Activated T-cell treated with anti-CD3 and anti-CD28 coated beads, Interleukin-2, amount 50 U/mL, for 1 hour (primary cell): ENCODE data around the gene CDCA3.

Experiments used
- DNase-seq: peaks from one replicate; pipeline ENCODE4 v3.0.0-alpha.2; 2020

Gene CDCA3

DNA sequence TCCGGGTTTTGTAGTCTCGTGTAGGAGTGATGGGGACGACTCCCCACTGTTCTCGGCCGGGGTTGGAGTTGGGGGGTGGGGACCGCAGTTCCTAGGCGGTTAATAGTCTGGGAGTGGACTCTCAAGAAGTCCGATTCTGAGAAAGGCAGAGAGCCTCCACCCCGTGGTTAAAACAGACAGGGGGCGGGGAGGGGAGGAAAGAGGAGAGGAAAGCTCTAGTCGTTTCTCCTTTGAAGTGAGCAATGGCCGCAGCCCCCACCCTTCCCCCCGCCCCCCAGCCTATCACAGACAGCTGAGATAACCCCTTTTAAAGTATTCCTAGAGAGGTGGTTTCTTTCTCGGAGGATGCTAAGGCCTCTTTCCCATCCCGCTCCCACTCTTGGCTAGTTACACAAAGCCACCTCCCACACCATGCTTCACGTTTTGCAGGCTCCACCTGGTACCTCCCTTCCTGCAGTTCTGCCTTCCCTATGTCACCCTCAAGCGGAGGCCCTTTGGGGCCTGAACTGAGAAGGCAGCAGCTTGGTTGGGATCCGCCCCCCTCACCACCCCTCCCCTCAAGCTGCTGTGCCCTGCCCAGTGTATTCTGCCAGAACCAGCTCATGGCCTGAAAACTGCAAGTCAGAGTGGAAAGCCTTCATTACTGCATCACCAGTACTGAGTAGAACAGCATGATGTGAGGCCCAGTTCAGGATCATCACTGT is 1.7 kb upstream of the CDCA3 start:
- peak; percentile 60 for DNase-seq

DNA sequence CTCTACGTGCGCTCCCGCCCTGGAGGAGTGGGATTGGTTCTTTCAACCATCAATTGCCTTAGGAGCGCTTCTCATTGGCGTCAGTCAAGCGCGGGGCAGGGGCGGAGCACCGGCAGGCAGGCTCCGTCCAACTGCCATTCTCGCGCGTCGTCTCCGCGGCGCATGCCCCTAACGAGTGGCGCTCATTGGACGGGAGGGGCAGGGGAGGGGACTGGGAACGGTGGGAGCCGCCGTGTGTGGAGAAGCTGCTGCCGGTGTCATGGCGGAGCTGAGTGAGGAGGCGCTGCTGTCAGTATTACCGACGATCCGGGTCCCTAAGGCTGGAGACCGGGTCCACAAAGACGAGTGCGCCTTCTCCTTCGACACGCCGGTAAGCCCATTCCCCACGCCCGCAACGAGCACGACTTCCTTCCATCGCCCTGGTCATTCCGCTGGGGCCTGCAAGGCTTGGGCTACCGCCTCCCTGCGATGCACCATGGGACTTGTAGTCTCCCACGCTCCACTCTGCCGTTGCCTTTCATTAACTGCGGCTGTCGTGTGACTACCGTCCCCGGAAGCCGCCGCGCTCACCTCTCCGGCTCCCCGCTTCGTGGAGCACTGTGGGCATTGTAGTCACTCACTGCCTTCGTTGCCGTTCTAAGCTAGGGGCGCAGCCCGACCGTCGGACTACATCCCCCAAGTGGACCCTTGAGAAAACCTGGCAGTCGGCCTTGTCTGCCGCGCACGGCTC is 1.0 kb upstream of the CDCA3 start, which contains the start of gene USP5:
USP5 (plus strand) TSS at position 230 of the 730 bp plus-strand sequence; CDS start at position 260, 30 bp downstream.
- peak; percentile 95 for DNase-seq

DNA sequence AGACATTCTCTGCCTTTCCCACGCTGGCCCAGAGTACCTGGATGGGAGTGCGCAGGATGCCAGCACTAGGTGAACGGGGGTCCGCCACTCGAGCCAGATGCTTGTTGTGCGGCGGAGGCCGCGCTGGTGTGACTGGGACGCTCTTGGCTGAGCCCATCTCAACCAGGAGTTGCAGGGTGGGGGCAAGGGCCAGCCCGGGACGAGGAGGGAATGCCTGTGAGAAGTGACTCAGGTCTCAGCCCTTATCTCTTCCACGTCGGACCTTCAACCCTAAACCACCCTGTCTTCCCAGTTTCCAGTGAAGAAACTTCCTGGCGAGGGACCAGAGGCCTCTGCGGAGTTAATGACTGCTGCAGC is 312 bp downstream of the CDCA3 start:
- no peak for DNase-seq

DNA sequence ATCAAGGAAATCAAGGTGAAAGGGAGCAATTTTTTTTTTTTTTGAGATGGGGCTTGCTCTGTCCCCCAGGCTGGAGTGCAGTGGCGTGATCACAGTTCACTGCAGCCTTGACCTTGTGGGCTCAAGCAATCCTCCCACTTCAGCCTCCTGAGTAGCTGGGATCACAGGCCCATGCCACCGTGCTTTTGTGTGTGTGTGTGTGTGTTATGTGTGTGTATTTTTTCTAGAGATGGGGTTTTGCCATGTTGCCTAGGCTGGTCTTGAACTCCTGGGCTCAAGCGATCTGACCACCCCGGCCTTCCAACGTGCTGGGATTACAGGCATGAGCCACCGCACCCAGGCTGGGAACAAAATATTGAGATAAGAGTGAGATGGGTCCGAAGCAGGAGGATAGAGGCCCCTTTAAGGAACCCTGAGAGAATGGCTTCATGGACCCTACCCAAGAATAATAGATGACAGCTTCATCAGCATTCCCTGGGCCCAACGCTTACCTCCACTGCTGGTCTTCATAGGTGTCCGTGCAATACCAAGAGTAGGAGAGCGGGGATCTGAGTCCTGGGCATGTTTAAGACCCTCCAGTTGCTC is 1.0 kb downstream of the CDCA3 start:
- no peak for DNase-seq

DNA sequence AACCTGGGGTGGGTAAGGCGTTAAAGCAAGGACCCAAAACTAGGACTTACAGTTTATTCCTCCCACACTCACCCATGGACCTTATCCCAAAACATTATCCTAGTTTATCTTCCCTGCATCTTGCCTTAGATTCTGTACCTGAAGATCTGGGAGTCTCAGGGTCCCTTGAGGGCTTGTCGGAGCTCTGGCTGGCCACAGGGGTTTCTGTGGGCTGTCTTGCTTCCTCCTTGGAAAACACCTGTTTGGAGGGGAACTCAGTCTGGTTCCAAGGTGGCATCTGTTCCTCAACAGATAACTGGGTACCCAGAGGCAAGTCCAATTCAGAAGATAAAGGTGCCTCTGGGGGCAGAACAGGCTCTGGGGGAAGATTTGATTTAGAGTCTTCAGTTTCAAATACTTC is 1.7 kb downstream of the CDCA3 start:
- DNase-seq: no peak

DNA sequence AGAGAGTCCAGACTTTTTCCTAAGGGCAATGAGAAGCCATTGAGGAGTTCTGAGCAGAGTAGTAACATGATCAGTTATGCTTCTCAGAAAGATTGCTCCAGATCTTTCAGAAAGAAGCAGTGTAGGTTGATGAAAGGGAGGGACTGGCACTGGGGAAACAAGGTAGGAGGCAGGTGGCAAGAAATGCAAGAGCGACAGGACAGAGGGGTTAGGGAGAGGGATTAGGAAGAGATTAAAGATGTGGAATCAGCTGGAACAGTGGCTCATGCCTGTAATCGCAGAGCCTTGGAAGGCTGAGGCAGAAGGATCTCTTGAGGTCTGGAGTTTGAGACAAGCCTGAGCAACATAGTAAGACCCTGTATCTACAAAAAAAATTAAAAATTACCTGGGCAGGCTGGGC is 3.4 kb downstream of the CDCA3 start:
- no peak for DNase-seq

DNA sequence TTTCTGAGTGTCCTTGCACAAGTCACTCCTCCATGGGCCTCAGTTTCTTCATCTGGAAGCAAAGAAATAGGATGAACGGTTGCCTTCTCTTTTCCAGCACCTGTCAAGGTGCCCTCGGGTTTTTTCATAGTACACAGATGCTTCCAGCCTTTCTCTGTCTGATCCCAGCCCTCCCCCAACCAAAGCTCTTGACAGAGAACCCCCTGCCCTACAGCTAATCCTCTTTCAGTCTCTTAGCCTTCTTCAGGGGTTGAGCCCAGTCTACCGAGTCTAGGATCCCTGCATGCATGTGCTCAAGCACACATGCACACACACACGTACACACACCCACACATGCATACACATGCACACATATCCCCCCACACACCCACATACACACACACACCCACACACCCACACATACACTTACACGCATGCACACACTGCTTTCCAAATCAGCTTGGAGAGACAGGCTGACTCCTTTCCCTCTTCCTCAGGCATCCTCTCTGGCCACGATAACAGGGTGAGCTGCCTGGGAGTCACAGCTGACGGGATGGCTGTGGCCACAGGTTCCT is 4.7 kb downstream of the CDCA3 start:
- no peak for DNase-seq

DNA sequence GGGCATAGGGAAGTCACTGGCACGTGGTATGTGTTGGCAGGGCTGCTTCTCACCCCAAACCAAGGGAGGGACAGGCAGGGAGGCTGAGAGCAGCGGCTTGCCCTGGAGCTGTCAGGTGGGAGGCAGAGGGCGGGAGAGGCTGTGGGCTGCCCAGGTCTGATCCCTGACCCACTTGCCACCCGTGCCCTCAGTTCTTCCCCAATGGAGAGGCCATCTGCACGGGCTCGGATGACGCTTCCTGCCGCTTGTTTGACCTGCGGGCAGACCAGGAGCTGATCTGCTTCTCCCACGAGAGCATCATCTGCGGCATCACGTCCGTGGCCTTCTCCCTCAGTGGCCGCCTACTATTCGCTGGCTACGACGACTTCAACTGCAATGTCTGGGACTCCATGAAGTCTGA is 5.7 kb downstream of the CDCA3 start:
- DNase-seq: no peak

DNA sequence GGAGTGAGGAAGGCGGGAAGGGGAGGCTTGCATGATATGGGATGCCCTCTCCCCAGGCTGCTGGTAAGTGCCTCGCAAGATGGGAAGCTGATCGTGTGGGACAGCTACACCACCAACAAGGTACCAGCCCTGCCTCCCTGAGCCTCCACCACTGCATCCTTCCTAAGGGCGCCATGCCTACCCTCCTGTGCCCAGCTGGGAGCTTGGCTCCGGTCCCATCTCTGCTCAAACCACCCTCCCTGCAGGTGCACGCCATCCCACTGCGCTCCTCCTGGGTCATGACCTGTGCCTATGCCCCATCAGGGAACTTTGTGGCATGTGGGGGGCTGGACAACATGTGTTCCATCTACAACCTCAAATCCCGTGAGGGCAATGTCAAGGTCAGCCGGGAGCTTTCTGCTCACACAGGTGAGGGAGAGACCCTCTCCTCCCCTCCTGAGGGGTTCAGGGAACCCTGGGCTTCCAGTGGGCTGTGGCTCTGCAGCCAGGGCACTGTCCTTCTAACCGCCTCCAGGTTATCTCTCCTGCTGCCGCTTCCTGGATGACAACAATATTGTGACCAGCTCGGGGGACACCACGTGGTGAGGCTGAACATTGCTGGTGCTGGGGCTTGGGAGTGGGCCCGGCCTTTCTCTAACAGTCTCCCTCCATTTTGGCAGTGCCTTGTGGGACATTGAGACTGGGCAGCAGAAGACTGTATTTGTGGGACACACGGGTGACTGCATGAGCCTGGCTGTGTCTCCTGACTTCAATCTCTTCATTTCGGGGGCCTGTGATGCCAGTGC is 7.8 kb downstream of the CDCA3 start:
- DNase-seq: no peak

DNA sequence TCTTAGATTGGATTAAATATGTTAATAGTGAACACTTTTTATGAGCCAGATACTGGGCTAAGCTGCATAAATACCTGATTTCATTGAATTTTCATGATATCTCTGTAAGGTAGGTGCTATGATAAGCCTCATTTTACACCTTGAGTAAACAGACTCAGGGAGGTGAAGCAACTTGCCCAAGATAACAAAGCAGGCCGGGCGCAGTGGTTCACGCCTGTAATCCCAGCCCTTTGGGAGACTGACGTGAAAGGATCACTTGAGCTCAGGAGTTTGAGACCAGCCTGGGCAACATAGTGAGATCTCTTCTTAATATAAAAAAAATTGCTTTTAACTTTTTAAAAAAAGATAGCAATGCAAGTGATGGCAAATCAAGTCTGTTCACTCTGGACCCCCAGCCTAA is 9.0 kb downstream of the CDCA3 start:
- DNase-seq: no peak

DNA sequence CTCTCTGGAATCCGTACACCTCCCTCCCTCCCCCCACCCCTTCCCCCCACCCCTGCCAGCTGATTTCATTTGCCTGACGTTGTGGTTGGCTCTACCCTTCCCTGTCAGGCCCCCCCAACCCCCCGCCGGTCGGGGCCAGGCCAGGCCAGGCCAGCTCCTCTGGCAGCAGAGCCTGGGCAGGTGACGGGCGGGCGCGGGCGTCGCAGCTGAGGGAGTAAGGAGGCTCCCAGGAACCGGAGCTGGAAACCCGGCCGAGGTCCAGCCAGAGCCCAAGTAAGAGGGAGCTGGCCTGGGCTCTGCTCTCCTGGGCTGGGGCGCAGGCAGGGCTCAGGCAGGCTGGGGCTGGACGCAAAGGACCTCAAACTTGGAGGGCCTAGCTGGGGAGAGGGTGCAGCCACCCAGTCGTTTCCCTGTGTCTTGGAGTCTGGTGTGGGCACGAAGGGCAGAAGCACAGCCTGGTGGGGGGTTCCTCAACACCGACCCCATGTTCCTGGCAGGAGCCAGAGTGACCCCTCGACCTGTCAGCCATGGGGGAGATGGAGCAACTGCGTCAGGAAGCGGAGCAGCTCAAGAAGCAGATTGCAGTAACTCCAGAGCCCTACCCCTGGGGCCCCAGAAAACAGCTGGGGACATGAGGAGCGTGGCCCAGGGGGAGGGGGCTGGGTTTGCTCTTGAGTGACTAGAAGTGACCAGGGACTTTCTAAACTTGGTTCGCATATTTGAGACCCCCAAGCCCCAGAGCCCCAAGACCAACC is 10.1 kb downstream of the CDCA3 start, which contains the start of gene GNB3:
GNB3 (plus strand) TSS at position 165 of the 755 bp plus-strand sequence; CDS start at position 528, 363 bp downstream.
- no peak for DNase-seq

DNA sequence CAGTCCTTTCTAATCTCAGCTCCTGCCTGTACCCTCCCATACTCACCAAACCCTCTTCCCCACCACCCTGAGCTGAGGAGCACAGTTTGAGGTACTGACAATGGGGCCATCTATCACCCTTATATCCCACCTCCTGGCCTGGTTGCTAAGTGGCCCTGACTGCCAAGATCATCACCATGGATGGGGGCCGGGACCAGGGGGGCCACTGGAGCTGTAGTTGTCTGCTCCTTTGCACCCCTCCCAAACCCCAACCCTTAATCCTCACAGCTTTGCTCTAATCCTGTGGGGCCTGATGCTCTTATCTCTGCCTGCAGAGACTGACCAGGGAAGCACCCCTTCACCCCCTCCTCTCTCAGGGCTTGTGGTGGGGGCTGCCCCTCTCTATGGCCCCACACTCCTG is 10.8 kb downstream of the CDCA3 start:
- no peak for DNase-seq

DNA sequence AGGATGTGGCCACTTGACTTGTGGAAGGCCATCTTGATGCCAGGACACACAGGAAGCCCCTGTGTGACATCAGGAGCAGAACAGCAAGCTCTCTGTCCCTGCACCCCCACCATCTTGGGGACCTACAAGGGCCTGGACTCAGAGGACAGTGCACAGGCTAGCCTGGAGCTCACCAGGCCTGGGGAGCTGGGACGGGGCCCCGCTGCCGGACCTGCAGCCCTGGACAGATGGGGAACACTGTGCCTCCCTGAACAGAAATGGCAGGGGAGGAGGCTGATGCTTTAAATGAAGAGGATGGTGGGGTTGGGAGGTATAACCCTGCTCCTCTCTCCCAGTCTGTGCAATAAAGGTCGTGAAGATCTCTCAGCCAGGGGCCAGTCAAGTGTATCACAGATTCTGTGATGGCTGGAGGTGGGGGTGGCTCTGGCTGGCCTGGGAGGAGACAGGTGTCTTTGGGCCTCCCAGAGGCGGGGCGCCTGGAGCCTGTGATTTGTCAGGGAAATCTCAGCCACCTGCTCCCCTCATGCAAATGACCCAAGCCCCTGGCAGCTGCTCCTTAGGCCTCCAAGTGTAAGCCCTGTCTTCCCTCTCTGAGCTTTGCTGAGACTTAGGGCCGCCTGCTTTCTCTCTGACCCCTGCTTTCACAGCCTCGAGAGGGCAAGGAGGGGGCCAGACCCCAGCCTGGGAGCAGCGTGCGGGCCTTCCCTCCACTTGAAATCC is 11.4 kb downstream of the CDCA3 start:
- DNase-seq: no peak

DNA sequence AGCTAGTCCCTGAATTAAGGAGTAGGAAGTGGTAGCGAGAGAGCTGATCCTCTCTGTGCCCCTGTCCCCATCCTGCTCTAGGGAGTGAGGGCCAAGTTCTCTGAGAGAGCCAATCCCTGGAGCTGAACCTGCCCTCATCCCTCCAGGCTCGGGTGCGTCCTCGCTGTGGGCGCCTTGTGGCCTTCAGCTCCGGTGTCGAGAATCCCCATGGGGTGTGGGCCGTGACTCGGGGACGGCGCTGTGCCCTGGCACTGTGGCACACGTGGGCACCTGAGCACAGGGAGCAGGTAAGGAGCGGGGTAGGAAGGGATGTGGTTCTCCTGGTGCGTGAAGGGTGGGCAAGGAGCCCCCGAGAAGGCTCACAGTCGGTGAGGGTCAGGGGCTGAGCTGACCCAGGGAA is 12.2 kb downstream of the CDCA3 start:
- no peak for DNase-seq

DNA sequence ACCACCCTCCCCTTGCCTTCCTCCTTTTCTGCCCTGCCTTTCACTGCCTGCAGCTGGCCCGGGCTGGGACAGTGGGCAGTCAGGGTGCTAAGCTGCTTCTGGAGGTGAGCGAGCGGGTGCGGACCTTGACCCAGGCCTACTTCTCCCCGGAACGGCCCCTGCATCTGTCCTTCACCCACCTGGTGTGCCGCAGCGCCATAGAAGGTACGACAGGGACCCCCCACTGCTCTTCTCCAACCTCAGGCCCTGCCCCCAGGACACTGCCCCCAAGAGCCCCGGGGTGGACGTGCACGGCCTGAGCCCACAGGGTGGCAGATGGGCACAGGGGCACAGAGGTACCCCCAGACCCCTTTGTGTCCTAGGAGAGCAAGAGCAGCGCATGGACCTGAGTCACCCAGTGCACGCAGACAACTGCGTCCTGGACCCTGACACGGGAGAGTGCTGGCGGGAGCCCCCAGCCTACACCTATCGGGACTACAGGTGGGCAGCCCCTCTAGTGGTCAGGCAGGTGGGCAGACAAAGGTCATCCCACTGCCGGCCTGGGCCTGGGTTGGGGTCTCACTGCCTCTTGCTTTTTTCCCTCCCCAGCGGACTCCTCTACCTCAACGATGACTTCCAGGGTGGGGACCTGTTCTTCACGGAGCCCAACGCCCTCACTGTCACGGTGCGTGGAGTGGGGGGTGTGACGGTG is 13.6 kb downstream of the CDCA3 start:
- no peak for DNase-seq

DNA sequence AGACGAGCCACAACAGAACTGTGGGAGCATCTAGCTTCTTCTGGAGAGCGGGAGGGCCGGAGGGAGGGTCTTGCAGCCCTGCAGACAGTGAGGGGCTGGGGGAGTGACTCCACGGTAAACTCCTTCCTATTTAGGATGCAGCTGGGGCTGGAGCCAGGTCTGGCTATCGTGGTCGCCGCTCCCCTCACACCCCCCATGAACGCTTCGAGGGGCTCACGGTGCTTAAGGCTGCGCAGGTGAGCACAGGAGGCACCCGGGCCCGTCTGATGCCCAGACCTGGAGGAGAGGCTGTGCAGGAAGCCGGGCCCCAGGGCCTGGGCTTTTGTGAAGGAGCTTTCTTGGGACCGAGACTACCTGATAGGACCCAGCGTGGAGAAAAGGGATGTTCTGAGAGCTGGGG is 14.2 kb downstream of the CDCA3 start:
- no peak for DNase-seq

DNA sequence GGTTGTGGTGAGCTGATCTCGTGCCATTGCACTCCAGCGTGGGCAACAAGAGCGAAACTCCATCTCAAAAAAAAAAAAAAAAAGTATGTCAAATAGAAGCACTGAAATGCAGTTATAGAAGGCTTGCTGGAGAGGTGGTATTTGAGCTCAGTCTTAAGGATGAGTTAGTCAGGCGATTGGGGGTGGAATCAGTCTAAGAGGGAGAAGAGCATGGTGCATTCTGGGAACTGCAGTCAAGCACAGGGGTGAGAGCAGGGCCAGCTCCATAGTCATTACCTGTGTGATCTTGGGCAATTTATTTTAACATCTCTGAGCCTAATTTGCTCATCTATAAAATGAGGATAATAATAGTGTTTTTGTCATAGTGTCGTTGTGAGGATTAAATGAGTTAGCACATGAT is 16.2 kb downstream of the CDCA3 start:
- no peak for DNase-seq

DNA sequence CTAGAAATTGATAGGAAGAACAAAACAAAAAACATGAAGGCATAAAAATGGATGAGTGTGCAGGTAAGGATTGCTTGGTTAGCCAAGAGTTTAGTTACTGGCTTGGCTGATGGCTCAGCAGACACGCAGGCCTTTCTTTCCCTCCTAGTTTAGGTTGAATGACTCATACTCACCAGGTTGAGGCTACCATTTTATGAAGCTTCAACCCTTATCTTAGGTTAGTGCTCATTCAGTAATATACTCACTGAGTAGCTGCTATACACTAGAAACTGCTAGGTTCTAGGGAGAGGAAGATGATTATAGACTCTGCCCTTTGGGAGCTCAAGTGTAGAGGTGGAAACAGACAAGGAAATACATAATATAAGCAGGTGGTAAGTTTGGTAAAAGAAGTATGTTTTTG is 16.8 kb downstream of the CDCA3 start:
- DNase-seq: no peak

DNA sequence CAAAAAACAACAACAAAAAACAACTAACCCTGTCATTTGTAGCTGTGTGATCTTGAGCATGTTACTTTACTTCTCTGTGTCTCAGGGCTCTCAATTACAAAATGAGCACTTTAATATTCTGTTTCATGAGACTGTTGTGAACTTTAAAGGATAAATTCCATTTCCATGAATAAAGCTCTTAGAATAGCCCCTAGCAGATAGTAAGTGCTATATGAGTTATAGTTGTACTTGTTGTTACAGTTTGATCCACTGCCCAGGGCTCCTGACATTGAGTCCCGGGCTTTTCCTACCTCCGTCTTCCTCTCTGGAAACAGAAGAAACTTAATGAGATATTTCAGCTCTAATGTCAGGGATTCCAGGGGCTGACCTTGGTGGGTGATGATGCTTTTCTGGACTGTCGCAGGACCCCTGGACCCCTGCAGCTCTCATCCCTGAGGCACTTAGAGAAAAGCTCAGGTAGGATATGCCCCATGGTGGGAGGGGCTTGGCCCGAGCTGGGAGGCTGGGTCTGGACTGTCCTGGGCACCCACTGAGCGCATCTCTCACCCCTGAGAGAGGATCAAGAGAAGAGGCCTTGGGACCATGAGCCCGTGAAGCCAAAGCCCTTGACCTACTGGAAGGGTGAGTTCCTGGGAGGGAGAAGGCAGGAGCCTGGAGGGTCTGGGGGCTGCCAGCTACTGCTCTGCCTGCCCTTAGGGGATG is 17.7 kb downstream of the CDCA3 start:
- DNase-seq: no peak

DNA sequence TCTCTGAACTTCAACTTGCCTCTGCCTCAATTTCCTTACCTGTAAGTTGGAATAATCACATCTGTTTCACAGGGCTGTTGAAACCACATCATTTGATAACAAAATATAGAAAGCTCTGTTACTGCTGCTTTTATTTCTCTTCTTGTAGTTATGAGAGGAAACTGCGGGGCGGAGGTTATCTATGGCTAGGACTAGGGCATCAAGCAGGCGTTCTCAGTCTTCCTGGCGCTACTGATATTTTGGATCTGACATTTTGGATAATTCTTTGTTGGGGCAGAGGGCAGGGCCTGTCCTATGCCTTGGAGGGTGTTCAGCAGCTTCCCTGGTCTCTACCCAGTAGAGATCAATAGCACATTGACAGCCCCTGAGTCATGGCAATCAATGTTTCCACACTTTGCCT is 19.0 kb downstream of the CDCA3 start:
- DNase-seq: no peak
